Natural killer cell treated with Interleukin-12 subunit alpha and Interleukin-12 subunit beta and Interleukin-15 and Interleukin-18, amount 100 ng/mL, for 72 hours (primary cell): Measurements from ENCODE around the gene EAF1. TPM values are rescaled to one million over a fixed set of nuclear protein-coding genes. Genes with fewer than 3 reads are reported as not detected.
"Not testable (repeated sequence)": the region's sequence is repeated elsewhere in the genome, so short reads cannot be mapped to it uniquely, and the experiment has no call there.

Experiments used
- ATAC-seq, 2 donors: fragments of 150-1000 bp; cut with Tn5 transposase in 1 of 2; sonication (Bioruptor Pico), chemical (Tn5 transposase) in 1 of 2; 2 replicates each; pipeline ENCODE4 v1.10.0; 2021
- DNase-seq: peaks from one replicate; pipeline ENCODE4 v3.0.0; 2022; ENCODE audit warnings: low spot score
- H3K27ac Mint-ChIP-seq, 2 donors: 1 replicate in 1 of 2; 2 replicates in 1 of 2; pipeline ENCODE4 v1.8.0; 2022; ENCODE audit warnings: mixed read lengths in 2 of 2, mild to moderate bottlenecking in 1 of 2, moderate library complexity in 1 of 2
- H3K27me3 Mint-ChIP-seq, 2 donors: 1 replicate in 1 of 2; 2 replicates in 1 of 2; pipeline ENCODE4 v1.8.0; 2022; ENCODE audit warnings: mixed read lengths in 2 of 2
- H3K36me3 Mint-ChIP-seq: one replicate; pipeline ENCODE4 v1.8.0; 2022; ENCODE audit warnings: mixed read lengths
- H3K4me1 Mint-ChIP-seq, 2 donors: 1 replicate in 1 of 2; 2 replicates in 1 of 2; pipeline ENCODE4 v1.8.0; 2022; ENCODE audit warnings: low read depth in 2 of 2, mixed read lengths in 2 of 2, mild to moderate bottlenecking in 1 of 2
- H3K4me3 Mint-ChIP-seq: one replicate; pipeline ENCODE4 v1.8.0; 2022; ENCODE audit warnings: mixed read lengths
- H3K9me3 Mint-ChIP-seq: 2 replicates; pipeline ENCODE4 v1.8.0; 2022; ENCODE audit warnings: mixed read lengths
- total RNA-seq, 2 donors: library from RNA; stranded (reverse); gene quantifications; one replicate each; pipeline ENCODE4 v1.2.3, GENCODE V29; 2022

EAF1 gene
- total RNA-seq, 2 donors from 2014 or later, result 41.8 to 74.3 TPM

DNA sequence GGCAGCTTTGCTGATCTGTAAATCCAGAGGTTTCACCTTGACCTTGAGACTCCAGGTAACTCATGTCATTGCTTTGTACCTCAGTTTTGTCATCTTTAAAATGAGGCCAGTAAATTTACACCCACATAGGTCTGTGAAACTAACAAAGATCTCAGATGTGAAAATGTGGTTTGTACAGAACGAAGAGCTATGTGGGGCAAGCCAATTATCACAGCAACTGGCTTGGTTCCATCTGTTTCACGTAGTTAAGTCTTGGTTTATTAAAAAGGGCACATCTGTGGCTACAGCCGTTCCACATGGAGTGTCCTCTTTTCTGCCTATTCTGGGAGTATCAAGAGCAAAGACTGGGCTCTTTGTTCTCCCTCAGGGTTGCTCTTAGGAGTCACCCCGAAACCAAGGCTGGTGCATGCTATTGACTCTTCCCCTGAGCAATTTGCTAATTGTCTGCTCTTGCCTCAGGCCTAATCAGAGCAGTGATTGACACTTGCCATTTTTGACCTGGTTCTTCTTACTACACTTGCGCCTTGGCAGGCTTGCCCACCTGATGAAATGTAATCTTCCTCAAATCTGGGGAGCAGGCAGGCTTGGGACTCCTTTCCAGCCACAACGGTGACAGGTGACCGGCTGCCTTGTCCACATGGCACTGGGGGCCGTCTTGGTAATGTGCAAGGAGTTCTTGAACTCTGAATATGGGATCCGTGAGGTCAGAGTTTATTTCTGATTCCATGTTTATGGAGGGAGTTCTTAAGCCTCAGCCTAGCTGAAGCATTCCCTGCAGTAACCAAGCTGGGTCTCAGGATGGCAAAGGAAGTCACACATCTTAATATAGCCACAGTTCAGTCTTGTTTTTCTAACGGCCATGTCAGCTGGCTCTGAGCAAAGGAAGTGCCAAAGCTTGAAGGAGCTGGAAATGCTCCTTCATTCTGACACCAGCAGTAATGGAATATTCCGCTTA lies 40.1 kb downstream of the EAF1 start:
- H3K9me3 Mint-ChIP-seq, result peaks cover 2% of the 10 kb centered on the region
- no peak for DNase-seq
- H3K36me3 Mint-ChIP-seq, result no peaks in the 10 kb centered on the region
- peak; percentile 75 to 80 for ATAC-seq
- H3K4me3 Mint-ChIP-seq, result peak overlapping the region; percentile 86
- H3K4me1 Mint-ChIP-seq, result peaks cover 22 to 33% of the 10 kb centered on the region in 2 donors
- peak overlapping the region; percentile 86 to 94 for H3K27ac Mint-ChIP-seq
- H3K27me3 Mint-ChIP-seq, result no peaks in the 10 kb centered on the region

GRCh38 chr3:15470261-15470660 lies 42.9 kb downstream of the EAF1 start:
- Mint-ChIP-seq H3K9me3 (peaks cover 2% of the 10 kb centered on the region), H3K4me1 (peaks cover 17 to 23% of the 10 kb centered on the region in 2 donors), H3K36me3 (no peaks in the 10 kb centered on the region), H3K27ac (peak overlapping the region in 1 of 2 donors; percentile 58), H3K4me3 (no peak overlapping the region), H3K27me3 (no peaks in the 10 kb centered on the region)
- ATAC-seq (no peak), DNase-seq (no peak)

GRCh38 chr3:15470849-15471248 lies 43.5 kb downstream of the EAF1 start:
- Mint-ChIP-seq H3K27ac (peak overlapping the region in 1 of 2 donors; percentile 58), H3K36me3 (no peaks in the 10 kb centered on the region), H3K27me3 (no peaks in the 10 kb centered on the region), H3K4me3 (no peak overlapping the region), H3K4me1 (peaks cover 17 to 23% of the 10 kb centered on the region in 2 donors), H3K9me3 (peaks cover 2% of the 10 kb centered on the region)
- ATAC-seq (no peak), DNase-seq (no peak)

DNA sequence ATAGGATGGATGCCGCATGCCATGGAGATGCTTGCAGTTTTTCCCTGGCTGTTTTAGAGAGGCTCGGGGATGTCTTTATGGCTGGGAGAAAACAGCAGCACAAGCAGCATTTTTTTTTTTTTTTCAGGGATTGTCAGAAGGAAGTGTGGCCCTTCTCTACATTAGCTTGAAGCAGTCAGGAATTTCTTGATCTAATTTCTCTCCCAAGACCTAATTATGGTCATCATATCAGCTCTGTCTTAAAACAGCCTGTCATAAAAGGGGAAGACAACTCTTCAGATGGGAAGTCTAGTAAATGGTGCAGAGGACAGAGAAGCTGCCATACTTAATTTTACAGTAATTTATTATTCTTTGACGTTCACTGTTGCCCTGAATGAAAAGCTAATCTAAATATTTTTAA lies 44.5 kb downstream of the EAF1 start:
- no peak overlapping the region for H3K27ac Mint-ChIP-seq
- H3K9me3 Mint-ChIP-seq, result peaks cover under 1% of the 10 kb centered on the region
- ATAC-seq (no peak), DNase-seq (no peak)
- H3K4me1 Mint-ChIP-seq, result peaks cover 13 to 19% of the 10 kb centered on the region in 2 donors
- no peaks in the 10 kb centered on the region for H3K36me3 Mint-ChIP-seq
- no peaks in the 10 kb centered on the region for H3K27me3 Mint-ChIP-seq
- H3K4me3 Mint-ChIP-seq, result no peak overlapping the region

DNA sequence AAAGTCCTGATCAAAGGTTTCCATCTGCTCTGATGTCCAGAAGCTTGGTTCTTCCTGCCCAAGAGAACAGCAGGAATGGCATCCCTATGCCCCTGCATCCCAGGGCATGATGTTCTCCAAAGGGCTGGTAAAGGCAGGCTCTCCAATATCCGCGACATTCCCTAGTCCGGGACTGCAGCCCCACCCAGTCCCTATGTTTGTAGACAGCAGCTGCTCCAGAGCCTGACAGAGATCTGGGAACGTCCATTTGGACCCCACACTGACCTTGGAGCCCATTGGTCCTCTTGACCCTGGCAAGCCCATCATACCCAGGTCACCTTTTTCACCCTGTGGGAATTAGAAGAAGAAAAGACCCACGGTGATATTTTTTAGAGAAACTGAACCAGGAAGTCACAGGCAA lies 47.8 kb downstream of the EAF1 start:
- ATAC-seq (no peak), DNase-seq (no peak)
- Mint-ChIP-seq H3K4me1 (peaks cover 5 to 25% of the 10 kb centered on the region in 2 donors), H3K36me3 (no peaks in the 10 kb centered on the region), H3K4me3 (no peak overlapping the region), H3K27me3 (no peaks in the 10 kb centered on the region), H3K27ac (no peak overlapping the region), H3K9me3 (no peaks in the 10 kb centered on the region)

GRCh38 chr3:15476378-15476777 lies 49.0 kb downstream of the EAF1 start:
- DNase-seq (no peak), ATAC-seq (no peak)
- Mint-ChIP-seq H3K36me3 (no peaks in the 10 kb centered on the region), H3K4me3 (no peak overlapping the region), H3K4me1 (peaks cover 5 to 23% of the 10 kb centered on the region in 2 donors), H3K27me3 (no peaks in the 10 kb centered on the region), H3K27ac (peak overlapping the region in 1 of 2 donors; percentile 35), H3K9me3 (no peaks in the 10 kb centered on the region)

GRCh38 chr3:15477951-15478639 lies 50.7 kb downstream of the EAF1 start:
- no peak overlapping the region for H3K4me3 Mint-ChIP-seq
- peaks cover 2% of the 10 kb centered on the region for H3K36me3 Mint-ChIP-seq
- H3K27me3 Mint-ChIP-seq, result no peaks in the 10 kb centered on the region
- no peaks in the 10 kb centered on the region for H3K9me3 Mint-ChIP-seq
- peaks cover 7 to 34% of the 10 kb centered on the region in 2 donors for H3K4me1 Mint-ChIP-seq
- DNase-seq (no peak), ATAC-seq (no peak)
- H3K27ac Mint-ChIP-seq, result peak overlapping the region in 1 of 2 donors; percentile 50

DNA sequence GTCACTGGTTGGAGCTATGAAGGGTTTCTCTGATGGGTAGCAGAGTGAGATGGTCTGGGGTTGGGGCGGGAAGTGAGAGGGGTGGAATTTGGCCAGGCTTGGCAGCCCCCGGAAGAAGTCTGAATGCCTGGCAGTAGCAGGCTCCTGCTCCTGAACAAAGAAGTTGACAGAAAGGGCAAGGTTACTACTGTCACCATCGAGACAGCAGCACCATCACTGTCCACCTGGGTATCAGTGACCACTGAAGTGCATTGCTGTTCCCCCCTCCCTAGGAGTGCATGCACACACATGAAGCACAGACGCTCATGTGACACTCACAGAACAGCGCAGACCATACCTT lies 51.2 kb downstream of the EAF1 start:
- Mint-ChIP-seq H3K9me3 (no peaks in the 10 kb centered on the region), H3K4me3 (no peak overlapping the region), H3K27ac (peak overlapping the region in 1 of 2 donors; percentile 50), H3K4me1 (peaks cover 12 to 39% of the 10 kb centered on the region in 2 donors), H3K36me3 (peaks cover 6% of the 10 kb centered on the region), H3K27me3 (no peaks in the 10 kb centered on the region)
- no peak for DNase-seq
- ATAC-seq, result no peak

GRCh38 chr3:15479400-15480224 lies 52.2 kb downstream of the EAF1 start:
- Mint-ChIP-seq H3K9me3 (peaks cover 2% of the 10 kb centered on the region), H3K4me3 (peak overlapping the region; percentile 6), H3K27ac (peak overlapping the region in 1 of 2 donors; percentile 50), H3K27me3 (no peaks in the 10 kb centered on the region), H3K36me3 (peaks cover 6% of the 10 kb centered on the region), H3K4me1 (peaks cover 22 to 46% of the 10 kb centered on the region in 2 donors)
- ATAC-seq (no peak), DNase-seq (no peak)

- H3K4me1 Mint-ChIP-seq, result peaks cover 39 to 51% of the 10 kb centered on the region in 2 donors
- H3K4me3 Mint-ChIP-seq, H3K27me3 Mint-ChIP-seq, H3K9me3 Mint-ChIP-seq, ATAC-seq, DNase-seq, H3K36me3 Mint-ChIP-seq: not testable (repeated sequence)
- peak overlapping the region in 1 of 2 donors; percentile 9 for H3K27ac Mint-ChIP-seq
Observed at GRCh38 chr3:15484551-15484950, 57.2 kb downstream of the EAF1 start.

DNA sequence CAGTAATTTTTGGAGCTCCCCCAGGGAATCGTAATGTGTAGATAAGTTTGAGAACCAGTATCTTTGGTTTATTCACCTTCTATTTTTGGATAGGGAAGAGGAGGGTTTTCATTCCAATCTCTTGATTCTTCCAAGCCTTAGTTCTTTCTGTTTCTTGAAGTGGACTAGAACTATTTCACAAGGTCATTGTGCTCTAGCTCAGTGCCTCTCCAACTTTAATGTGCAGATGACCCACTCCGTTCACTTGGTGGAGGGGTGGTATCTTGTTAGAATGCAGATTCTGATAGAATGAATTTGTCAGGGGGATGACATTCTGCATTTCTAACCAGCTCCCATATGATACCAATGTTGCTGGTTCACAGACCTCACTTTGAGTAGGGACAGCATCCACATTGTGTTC lies 58.6 kb downstream of the EAF1 start:
- peak overlapping the region in 1 of 2 donors; percentile 3 for H3K27ac Mint-ChIP-seq
- H3K9me3 Mint-ChIP-seq, result peaks cover 3% of the 10 kb centered on the region
- H3K36me3 Mint-ChIP-seq, result peaks cover 6% of the 10 kb centered on the region
- H3K27me3 Mint-ChIP-seq, result no peaks in the 10 kb centered on the region
- H3K4me1 Mint-ChIP-seq, result peaks cover 51 to 57% of the 10 kb centered on the region in 2 donors
- DNase-seq (no peak), ATAC-seq (no peak)
- no peak overlapping the region for H3K4me3 Mint-ChIP-seq

- no peaks in the 10 kb centered on the region for H3K27me3 Mint-ChIP-seq
- peaks cover 6% of the 10 kb centered on the region for H3K36me3 Mint-ChIP-seq
- ATAC-seq (no peak), DNase-seq (no peak)
- peaks cover 3% of the 10 kb centered on the region for H3K9me3 Mint-ChIP-seq
- peaks cover 54 to 56% of the 10 kb centered on the region in 2 donors for H3K4me1 Mint-ChIP-seq
- H3K27ac Mint-ChIP-seq, result peak overlapping the region in 1 of 2 donors; percentile 3
- peak overlapping the region; percentile 38 for H3K4me3 Mint-ChIP-seq
Observed at GRCh38 chr3:15486979-15487378, 59.6 kb downstream of the EAF1 start.

DNA sequence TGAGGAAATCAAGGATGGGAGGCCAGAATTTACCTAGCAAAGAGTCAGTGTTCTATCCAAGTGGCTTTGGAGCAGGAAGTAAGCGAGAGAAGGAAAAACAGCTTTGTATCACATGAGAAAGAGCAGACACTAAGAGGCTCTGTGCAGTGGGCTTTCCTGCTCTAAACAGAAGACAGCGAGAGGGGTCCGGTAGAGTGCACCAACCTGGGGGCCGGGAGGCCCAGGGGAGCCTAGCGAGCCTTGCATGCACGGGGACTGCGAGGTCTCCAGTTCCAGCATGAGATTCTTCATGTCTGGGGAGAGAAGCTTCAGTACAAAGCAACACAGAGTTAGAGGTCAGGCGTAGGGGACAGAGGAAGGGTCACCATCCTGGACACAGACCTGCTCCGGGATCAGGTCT lies 60.6 kb downstream of the EAF1 start:
- DNase-seq (no peak), ATAC-seq (no peak)
- Mint-ChIP-seq H3K4me1 (peaks cover 49 to 55% of the 10 kb centered on the region in 2 donors), H3K9me3 (peaks cover 3% of the 10 kb centered on the region), H3K36me3 (peaks cover 5% of the 10 kb centered on the region), H3K27ac (peak overlapping the region in 1 of 2 donors; percentile 10), H3K27me3 (no peaks in the 10 kb centered on the region), H3K4me3 (no peak overlapping the region)
